Activated CD8-positive, alpha-beta memory T cell treated with anti-CD3 and anti-CD28 coated beads, Interleukin-2, amount 50 U/mL, for 48 hours (primary cell): ENCODE results near the gene PTX3.

Experiments used
- DNase-seq: peaks from one replicate; pipeline ENCODE4 v3.0.0-alpha.2; 2020

PTX3 gene

GRCh38 chr3:157436583-157437291, at the start of gene PTX3:
TSS of gene PTX3 (plus strand) at chr3:157436850. CDS start at chr3:157436934, 84 bp downstream.
- no peak for DNase-seq

GRCh38 chr3:157387708-157388435, 48.8 kb upstream of the PTX3 start:
- DNase-seq: no peak

GRCh38 chr3:157388976-157389375, 47.7 kb upstream of the PTX3 start:
- DNase-seq: no peak

GRCh38 chr3:157390713-157391515, 45.7 kb upstream of the PTX3 start:
- no peak for DNase-seq

GRCh38 chr3:157392104-157392503, 44.5 kb upstream of the PTX3 start:
- no peak for DNase-seq

GRCh38 chr3:157393113-157393512, 43.5 kb upstream of the PTX3 start:
- no peak for DNase-seq

GRCh38 chr3:157394411-157394810, 42.2 kb upstream of the PTX3 start:
- DNase-seq: no peak

GRCh38 chr3:157398598-157398997, 38.1 kb upstream of the PTX3 start:
- DNase-seq: no peak

GRCh38 chr3:157404381-157404780, 32.3 kb upstream of the PTX3 start:
- no peak for DNase-seq

GRCh38 chr3:157405457-157405856, 31.2 kb upstream of the PTX3 start:
- DNase-seq: no peak

GRCh38 chr3:157406394-157406793, 30.3 kb upstream of the PTX3 start:
- no peak for DNase-seq

GRCh38 chr3:157407769-157408168, 28.9 kb upstream of the PTX3 start:
- no peak for DNase-seq

- DNase-seq: no peak
Measured at GRCh38 chr3:157408499-157409149, 28.0 kb upstream of the PTX3 start.

- no peak for DNase-seq
Measured at GRCh38 chr3:157409516-157409915, 27.1 kb upstream of the PTX3 start.

GRCh38 chr3:157410945-157411344, 25.7 kb upstream of the PTX3 start:
- no peak for DNase-seq

- DNase-seq: no peak
Measured at GRCh38 chr3:157412323-157412855, 24.3 kb upstream of the PTX3 start.

- DNase-seq: no peak
Measured at GRCh38 chr3:157414861-157415260, 21.8 kb upstream of the PTX3 start.

- DNase-seq: no peak
Measured at GRCh38 chr3:157416347-157417087, 20.1 kb upstream of the PTX3 start.

GRCh38 chr3:157417247-157417646, 19.4 kb upstream of the PTX3 start:
- no peak for DNase-seq

GRCh38 chr3:157418104-157418503, 18.5 kb upstream of the PTX3 start:
- DNase-seq: no peak

- DNase-seq: no peak
Measured at GRCh38 chr3:157420606-157421130, 16.0 kb upstream of the PTX3 start.

- DNase-seq: no peak
Measured at GRCh38 chr3:157423337-157423736, 13.3 kb upstream of the PTX3 start.
